ENCODE results near the gene GRIK4.

GRCh38 chr11:120880498-120881175 is 369.1 kb downstream of the GRIK4 start:
- TF ChIP-seq CTCF (IDR thresholded peaks at IDR 0.05; ENCODE audit: insufficient read depth, low read length) (no peak), POLR2AphosphoS5 (IDR thresholded peaks at IDR 0.05; ENCODE audit: low read depth) (no peak)
